ENCODE results near the gene IFNGR2.
"Not testable (repeated sequence)": the region's sequence is repeated elsewhere in the genome, so short reads cannot be mapped to it uniquely, and the experiment has no call there.

IFNGR2 gene

GRCh38 chr21:33402001-33402979 is 923 bp upstream of the IFNGR2 start:
- DNase-seq (ENCODE audit: low spot score): peak; percentile 29

DNA sequence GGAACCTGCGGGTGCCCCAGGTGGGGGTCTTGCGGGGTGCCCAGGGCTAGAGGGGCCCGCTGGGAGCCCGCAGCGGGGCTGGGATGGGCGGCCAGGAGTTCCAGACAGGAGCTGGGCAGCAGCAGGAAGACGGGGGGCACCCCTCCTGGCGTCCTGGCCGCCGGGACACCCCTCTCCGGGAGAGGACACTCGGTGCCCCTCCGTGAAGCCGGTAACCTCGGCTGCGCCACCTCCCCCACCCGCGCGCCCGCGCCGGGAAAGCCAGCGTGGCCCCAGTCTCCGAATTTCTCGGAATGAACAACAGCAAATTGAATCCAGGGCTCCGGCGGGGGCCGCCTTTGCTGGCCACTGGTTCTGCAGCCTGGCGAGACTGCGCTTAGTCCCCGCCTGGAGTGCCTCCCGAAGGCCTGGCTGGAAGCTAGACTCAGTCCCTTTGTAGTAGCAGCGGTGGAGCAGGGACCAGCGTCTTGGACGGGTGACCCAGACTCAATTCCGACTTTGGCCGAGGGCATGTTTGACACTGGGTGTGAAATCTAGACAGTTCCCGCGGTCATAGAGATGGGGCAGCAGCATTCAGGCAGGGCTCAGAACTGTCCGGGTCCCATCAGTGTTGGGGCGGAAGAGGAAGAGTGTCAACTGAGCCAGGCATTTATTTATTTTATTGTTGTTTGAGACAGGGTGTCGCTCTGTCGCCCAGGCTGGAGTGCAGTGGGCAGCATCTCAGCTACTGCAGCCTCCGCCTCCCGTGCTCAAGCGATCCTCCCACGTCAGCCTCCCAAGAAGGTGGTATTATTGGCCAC is 773 bp downstream of the IFNGR2 start:
- no peak for DNase-seq (ENCODE audit: low spot score)

GRCh38 chr21:33406493-33406892 is 3.3 kb downstream of the IFNGR2 start:
- no peak for DNase-seq (ENCODE audit: low spot score)

DNA sequence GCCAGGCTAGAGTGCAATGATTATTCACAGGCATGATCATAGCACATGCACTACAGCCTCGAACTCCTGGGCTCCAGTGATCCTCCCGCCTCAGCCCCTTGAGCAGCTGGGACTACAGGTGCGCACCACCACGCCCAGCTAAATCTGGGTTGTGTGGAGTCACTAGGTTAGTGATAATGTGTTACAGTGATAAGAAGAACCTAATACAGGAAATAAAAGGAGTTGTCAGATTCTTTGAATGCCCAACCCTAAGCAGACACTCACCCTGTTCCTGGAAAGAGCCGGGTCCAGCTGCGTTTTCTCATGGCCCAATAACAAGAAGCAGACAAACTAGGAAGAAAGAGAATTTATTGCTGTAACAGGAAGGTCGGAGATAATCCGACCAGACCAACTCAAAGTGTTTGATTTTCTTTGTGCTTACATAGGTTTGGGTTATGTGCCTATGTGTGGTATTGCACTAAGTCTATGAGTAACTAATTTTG is 8.8 kb downstream of the IFNGR2 start:
- DNase-seq (ENCODE audit: low spot score): no peak

- DNase-seq (ENCODE audit: low spot score): not testable (repeated sequence)
Observed at GRCh38 chr21:33412439-33412831, 9.2 kb downstream of the IFNGR2 start.

DNA sequence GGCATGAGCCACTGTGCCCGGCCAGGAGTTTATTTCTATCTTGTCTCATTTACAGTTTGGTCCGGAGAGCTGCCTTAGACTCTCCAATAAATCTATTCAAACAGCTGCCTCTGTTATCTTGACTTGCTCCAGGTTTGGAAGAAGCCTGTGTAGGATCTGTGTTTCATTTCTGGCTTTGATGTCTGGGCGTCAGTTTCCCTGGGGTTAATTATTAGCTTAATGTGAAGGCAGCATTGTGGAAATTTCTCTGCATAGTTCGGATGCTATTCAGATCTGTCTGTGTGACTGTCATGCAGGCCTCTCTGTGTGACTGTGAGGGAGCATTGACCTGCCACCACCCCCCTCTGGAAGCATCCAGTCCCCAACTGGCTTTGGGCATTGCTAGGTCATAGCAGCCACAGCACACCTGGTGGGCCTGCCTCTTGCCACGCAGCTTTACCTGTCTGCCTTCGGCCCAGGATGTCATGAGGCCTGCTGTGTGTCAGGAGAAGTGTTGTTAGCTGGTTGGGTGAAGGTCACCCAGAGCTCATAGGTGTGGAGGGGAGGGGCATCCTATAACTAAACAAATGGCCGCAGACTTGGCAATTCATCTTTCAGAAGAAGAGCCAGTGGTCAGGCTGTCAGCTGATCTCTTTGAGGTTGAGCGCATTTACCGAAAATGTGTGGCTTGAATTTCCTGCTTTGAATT is 9.8 kb downstream of the IFNGR2 start:
- no peak for DNase-seq (ENCODE audit: low spot score)

- no peak for DNase-seq (ENCODE audit: low spot score)
Observed at GRCh38 chr21:33414068-33414467, 10.9 kb downstream of the IFNGR2 start.

DNA sequence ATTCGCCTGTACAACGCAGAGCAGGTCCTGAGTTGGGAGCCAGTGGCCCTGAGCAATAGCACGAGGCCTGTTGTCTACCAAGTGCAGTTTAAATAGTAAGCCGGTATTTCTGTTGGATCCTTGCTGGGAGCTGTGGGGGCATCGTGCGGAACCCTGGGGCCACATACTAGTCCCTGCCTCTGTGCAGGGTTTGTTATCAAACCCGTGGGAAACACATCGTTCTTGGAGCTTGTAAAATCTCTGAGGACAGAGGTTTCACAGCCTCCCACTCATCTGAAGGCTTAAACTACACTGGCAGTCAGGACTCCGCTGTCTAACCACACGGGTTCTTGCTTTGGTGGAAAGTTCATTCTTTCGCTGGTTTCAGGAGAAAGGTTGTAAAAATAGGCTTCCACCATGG is 11.7 kb downstream of the IFNGR2 start:
- DNase-seq (ENCODE audit: low spot score): no peak

GRCh38 chr21:33418691-33419090 is 15.5 kb downstream of the IFNGR2 start:
- no peak for DNase-seq (ENCODE audit: low spot score)

DNA sequence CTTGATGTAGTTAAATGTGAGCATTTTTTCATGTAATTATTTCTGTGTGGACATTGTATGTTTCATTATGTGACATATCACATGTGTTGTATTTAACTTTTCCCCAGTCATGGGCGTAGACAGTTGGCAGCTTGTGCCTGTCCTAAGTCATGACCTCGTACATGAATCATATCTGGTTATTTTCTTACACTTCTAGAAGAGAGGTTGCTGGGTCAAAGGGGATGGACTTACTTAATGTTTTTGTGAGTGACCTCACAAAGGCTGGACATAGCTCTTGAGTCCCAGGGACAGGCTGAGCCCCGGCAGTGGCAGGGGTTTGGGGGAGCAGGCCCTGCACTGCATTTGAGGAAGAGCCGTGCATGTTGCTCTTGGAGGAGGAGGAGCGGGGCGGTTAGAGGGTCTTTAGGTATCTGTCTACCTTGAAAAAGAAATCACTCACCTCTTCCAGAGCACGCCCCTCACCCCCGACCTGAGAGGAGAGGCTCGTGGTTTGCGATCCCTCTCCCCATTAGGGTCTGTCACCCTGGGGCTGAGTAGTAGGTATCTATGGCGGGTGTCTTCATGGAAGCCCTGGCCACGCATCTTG is 16.4 kb downstream of the IFNGR2 start:
- no peak for DNase-seq (ENCODE audit: low spot score)

DNA sequence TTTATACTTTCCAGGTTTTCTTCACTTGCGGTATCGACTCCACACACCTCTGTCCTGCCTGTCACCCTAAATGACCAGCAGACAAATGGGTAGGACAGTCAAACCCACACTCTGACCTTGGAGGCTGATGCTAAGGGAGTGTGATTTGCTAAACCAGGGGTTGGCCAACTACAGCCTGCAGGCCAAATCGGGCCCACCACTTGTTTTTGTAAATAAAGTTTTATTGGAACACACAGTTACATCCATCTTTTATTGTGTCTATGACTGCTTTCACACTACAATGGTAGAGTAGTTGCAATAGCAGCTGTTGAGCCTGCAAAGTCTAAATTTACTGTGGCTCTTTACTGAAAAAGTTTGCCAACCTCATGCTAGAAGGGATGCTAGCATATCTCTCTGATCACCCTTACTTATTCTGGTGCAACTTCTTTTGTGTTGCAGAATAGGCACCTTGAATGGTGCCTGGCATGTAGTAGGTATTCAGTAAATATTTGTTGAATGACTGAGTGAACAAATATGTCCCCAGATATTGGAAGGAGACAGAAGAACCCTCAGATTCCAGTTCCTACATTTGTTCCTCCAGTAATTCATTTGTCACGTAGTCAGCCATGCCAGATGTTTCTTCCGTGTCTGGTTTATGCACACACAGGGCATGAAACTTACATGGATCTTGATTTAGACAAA is 18.6 kb downstream of the IFNGR2 start:
- DNase-seq (ENCODE audit: low spot score): no peak

DNA sequence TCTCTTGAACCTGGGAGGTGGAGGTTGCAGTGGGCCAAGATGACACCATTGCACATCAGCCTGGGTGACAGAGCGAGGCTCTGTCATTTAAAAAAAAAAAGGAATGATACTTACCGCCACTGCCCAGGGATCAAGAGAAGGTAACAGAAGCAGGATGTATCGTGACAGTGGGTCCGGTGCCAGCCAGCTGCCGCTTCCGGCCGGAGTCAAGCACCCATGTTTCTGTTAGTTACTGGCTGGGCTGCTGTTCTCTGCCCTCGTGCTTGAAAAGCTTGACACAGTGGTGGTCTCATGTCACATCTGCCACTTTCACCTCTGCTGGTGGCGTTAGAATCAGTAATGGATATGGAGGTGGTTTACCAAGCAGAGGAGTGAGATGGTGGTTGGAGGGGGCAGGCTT is 21.0 kb downstream of the IFNGR2 start:
- DNase-seq (ENCODE audit: low spot score): no peak

DNA sequence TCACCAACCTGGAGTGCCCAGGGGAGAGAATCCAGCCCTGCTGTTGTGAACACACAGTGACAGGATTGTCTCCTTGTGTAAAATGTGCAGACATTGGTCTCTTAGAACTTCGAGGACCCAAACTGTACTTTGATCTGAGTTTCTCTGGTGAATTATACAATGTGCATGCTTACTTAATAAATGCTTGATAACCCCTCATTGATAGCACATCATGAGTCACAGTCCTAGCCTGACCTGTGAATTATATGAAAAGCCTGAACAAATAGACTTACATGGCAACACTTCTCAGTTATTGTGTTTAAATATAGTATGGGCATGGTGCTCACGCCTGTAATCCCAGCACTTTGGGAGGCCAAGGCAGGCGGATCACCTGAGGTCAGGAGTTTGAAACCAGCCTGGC is 22.6 kb downstream of the IFNGR2 start:
- DNase-seq (ENCODE audit: low spot score): no peak

DNA sequence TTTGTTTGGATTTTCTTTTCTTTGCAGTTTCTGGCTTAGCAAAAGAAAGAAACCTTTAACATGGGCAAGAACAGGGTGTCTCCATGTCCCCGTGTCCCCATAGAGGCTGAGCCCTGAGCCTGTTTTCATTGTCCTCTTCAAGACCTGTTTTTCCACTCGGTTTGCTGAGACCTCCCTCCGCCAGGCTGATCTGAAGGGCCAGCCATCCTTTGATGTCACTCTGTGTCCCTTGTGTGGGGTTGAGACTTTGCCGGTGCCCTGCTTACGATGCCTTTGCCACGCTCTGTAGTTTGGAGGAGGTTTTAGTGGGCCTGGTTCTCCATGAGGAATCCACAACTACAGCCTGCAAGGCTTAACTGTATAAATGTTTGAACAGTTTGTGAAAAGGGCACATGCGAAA is 23.8 kb downstream of the IFNGR2 start:
- DNase-seq (ENCODE audit: low spot score): no peak

DNA sequence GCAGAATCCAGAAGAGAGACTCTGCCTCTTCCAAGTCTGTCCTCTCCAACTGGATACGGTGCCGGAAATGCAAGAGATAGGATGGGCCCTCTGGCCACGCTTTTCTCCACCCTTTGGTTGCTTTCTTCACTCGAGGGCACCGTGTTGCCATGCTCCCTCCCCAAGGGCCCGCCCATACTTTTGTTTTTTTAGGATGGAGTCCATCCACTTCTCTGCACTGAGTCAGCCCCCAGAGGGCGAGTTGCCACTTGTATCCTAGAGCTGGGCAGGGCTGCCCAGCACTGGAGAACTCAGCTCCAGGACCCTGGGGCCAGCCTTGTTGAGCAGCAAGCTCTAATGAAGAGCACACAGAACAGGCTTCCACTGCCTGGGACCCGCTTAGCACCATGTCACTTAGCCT is 25.5 kb downstream of the IFNGR2 start:
- DNase-seq (ENCODE audit: low spot score): no peak

DNA sequence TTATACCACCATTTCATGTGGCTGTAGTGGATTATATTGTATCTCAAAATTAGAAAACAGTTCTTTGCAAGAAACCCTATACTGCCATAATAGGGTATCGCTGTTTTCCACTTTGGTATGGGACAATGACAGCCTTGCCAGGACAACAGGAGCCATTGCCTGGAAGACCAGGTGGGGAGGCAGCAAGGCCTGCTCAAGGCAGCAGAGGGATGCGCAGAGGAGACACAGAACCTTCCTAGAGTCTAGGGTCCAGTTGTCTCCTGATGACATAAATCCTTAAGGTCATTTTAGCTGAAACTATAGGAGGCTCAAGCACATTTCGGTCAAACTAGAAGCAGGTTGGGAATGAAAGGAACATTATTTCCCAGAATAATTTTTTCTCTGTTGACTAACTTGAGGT is 27.6 kb downstream of the IFNGR2 start:
- no peak for DNase-seq (ENCODE audit: low spot score)

DNA sequence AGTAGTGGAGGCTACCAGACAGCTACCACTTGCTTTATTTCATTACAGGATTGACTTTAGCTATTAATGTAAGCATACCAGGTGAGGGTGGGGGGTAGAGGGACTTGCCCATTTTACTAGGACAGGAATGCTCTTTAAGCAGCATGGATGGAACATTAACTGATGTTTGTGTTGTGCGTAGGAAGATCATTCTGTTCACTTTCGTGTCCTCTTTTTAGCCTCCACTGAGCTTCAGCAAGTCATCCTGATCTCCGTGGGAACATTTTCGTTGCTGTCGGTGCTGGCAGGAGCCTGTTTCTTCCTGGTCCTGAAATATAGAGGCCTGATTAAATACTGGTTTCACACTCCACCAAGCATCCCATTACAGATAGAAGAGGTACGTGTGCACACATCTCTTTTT is 29.3 kb downstream of the IFNGR2 start:
- DNase-seq (ENCODE audit: low spot score): no peak

GRCh38 chr21:33433001-33433400 is 29.8 kb downstream of the IFNGR2 start:
- no peak for DNase-seq (ENCODE audit: low spot score)

DNA sequence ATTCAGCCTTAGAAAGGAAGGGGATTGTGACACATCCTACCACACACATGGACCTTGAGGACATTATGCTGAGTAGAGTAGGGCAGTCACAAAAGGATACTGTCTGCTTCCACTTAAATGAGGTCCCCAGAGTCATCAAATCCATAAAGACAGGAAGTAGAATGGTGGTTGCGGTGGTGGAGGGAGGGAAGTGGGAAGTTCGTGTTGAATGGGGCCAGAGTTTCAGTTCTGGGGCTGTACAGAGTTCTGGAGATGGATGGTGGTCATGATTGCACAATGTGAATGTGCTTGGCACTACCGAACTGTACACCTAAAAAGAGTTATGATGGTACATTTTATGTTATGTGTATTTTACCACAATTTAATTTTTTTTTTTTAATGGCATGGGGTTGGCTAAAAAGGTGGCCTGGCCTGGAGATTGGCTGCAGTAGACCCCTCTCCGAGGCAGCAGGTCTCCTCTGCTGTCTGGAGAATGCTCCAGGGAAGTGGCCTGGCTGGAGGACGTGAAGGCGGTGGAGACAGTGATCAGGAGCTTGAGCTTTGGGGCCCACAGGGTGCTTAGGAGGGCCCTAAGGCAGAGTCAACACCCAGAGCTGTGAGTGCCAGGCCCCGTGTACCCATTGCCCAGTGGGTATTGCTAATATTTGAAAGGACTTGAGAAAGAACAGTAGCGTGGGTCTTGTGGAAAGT is 30.4 kb downstream of the IFNGR2 start:
- no peak for DNase-seq (ENCODE audit: low spot score)

- peak; percentile 20 for DNase-seq (ENCODE audit: low spot score)
Observed at GRCh38 chr21:33434770-33435360, 31.7 kb downstream of the IFNGR2 start.
